Measurements from ENCODE around the gene TMEM135. TPM values are rescaled to one million over a fixed set of nuclear protein-coding genes. Genes with fewer than 3 reads are reported as not detected.

TMEM135 gene
- 10 to 100 TPM; 37.4 to 45.3 TPM for total RNA-seq

GRCh38 chr11:87037450-87038234 is at the start of gene TMEM135:
TSS of gene TMEM135 (plus strand) at chr11:87037934. CDS start at chr11:87038046, 112 bp downstream.

Other genes with a start within 250 kb of the TMEM135 start
- gene PRSS23, start 237.4 kb upstream of the TMEM135 start, total RNA-seq, result 1 to 10 TPM in 1 of 2 experiments, under 1 TPM in 1; 0.35 to 1.1 TPM
- gene FZD4, start 82.5 kb upstream of the TMEM135 start, total RNA-seq, result not detected